SK-N-SH (cell line): Measurements from ENCODE around the gene HOXC11. TPM values are rescaled to one million over a fixed set of nuclear protein-coding genes. Genes with fewer than 3 reads are reported as not detected.

Experiments used
- CTCF ChIA-PET: fragments of 300-600, 350-600 bp; formaldehyde crosslinking; extraction: SDS; loops from one replicate; lab custom pipeline; 2021; lab: Yijun Ruan, JAX
- POLR2A ChIA-PET: fragments of 350-600 bp; sonication (Branson Sonifier 250); formaldehyde crosslinking; extraction: SDS; loops from one replicate; lab custom pipeline; 2020; ENCODE audit warnings: antibody characterized with exemption, inconsistent platforms; lab: Yijun Ruan, JAX
- DNase-seq: peaks from one replicate; pipeline ENCODE4 v3.0.0; 2012
- H2AFZ ChIP-seq: fragments of 200-600 bp; sonication (generic); 2 replicates; pipeline ENCODE4 v1.8.1; 2016; ENCODE audit warnings: antibody characterized with exemption, mild to moderate bottlenecking, low read depth
- H3F3A ChIP-seq: fragments of 200-600 bp; sonication (generic); replicated peaks from 2 replicates; pipeline ENCODE3; 2016; ENCODE audit warnings: antibody characterized with exemption, mild to moderate bottlenecking; ENCODE audit not compliant: insufficient read depth
- H3K27ac ChIP-seq, 2 experiments: fragments of 200-500 bp in 1 of 2; fragments of 200-600 bp in 1 of 2; sonication (Bioruptor generic) in 1 of 2; sonication (generic), shearing (Covaris generic) in 1 of 2; 2 replicates each; pipeline versions ENCODE4 v1.5.1 to v1.6.1; 2014 to 2016; ENCODE audit warnings: low read depth in 2 of 2, inconsistent platforms in 1 of 2, low read length in 1 of 2, mild to moderate bottlenecking in 1 of 2, mixed read lengths in 1 of 2
- H3K27me3 ChIP-seq: fragments of 200-600 bp; sonication (generic), shearing (Covaris generic); 2 replicates; pipeline ENCODE4 v1.6.1; 2016; ENCODE audit warnings: mixed run types; ENCODE audit not compliant: insufficient read depth
- H3K36me3 ChIP-seq, 2 experiments: fragments of 200-500 bp in 1 of 2; fragments of 200-600 bp in 1 of 2; sonication (Bioruptor generic) in 1 of 2; sonication (generic) in 1 of 2; replicated peaks in 1 of 2; 2 replicates each; pipeline versions ENCODE3 to v1.5.1; 2014 to 2016; ENCODE audit warnings: low read length in 1 of 2, mild to moderate bottlenecking in 1 of 2; ENCODE audit not compliant: insufficient read depth in 2 of 2, control insufficient read depth in 1 of 2
- H3K4me1 ChIP-seq, 2 experiments: fragments of 200-500 bp in 1 of 2; fragments of 200-600 bp in 1 of 2; sonication (Bioruptor generic) in 1 of 2; sonication (generic), shearing (Covaris generic) in 1 of 2; 2 replicates each; pipeline versions ENCODE4 v1.5.1 to v1.6.1; 2014 to 2016; ENCODE audit warnings: low read depth in 1 of 2, low read length in 1 of 2, mixed run types in 1 of 2; ENCODE audit not compliant: insufficient read depth in 2 of 2, control insufficient read depth in 1 of 2
- H3K4me2 ChIP-seq: fragments of 200-600 bp; sonication (generic), shearing (Covaris generic); 2 replicates; pipeline ENCODE4 v1.6.1; 2017; ENCODE audit warnings: mixed run types
- H3K4me3 ChIP-seq, 2 experiments: fragments of 200-500 bp in 1 of 2; fragments of 200-600 bp in 1 of 2; sonication (Bioruptor generic) in 1 of 2; sonication (generic), shearing (Covaris generic) in 1 of 2; 2 replicates each; pipeline versions ENCODE4 v1.5.1 to v1.8.1; 2014 to 2016; ENCODE audit warnings: low read depth in 2 of 2, inconsistent platforms in 1 of 2, low read length in 1 of 2, mild to moderate bottlenecking in 1 of 2, mixed read lengths in 1 of 2, moderate library complexity in 1 of 2
- H3K79me2 ChIP-seq: fragments of 200-600 bp; sonication (generic); 2 replicates; pipeline ENCODE4 v1.8.1; 2017; ENCODE audit warnings: mild to moderate bottlenecking; ENCODE audit not compliant: insufficient read depth
- H3K9ac ChIP-seq: fragments of 200-600 bp; sonication (generic); 2 replicates; pipeline ENCODE4 v1.6.1; 2017; ENCODE audit warnings: mixed run types
- H3K9me2 ChIP-seq: fragments of 200-600 bp; sonication (generic); 2 replicates; pipeline ENCODE4 v1.6.1; 2017; ENCODE audit warnings: mixed run types
- H3K9me3 ChIP-seq: fragments of 200-600 bp; sonication (generic); 2 replicates; pipeline ENCODE4 v1.6.1; 2017; ENCODE audit warnings: mixed run types, mild to moderate bottlenecking, moderate library complexity
- H4K20me1 ChIP-seq: fragments of 200-600 bp; sonication (generic); 2 replicates; pipeline ENCODE4 v1.6.1; 2017; ENCODE audit warnings: mild to moderate bottlenecking, mixed run types; ENCODE audit not compliant: insufficient read depth
- ELF1 ChIP-seq: IDR thresholded peaks from 2 replicates; pipeline ENCODE4 v1.4.0; 2012
- FOXM1 ChIP-seq: IDR thresholded peaks from 2 replicates; pipeline ENCODE4 v1.4.0; 2012; ENCODE audit warnings: low read depth, mild to moderate bottlenecking
- GABPA ChIP-seq: IDR thresholded peaks from 2 replicates; pipeline ENCODE4 v1.4.0; 2012; ENCODE audit warnings: low read depth, mild to moderate bottlenecking
- GATA2 ChIP-seq: sonication (generic); formaldehyde crosslinking; IDR thresholded peaks from 2 replicates; pipeline ENCODE4 v1.5.0; 2020; ENCODE audit warnings: mild to moderate bottlenecking, missing genetic modification reagents
- IRF3 ChIP-seq: fragments of 150-350 bp; IDR thresholded peaks from 2 replicates; pipeline ENCODE4 v1.6.1; 2016; ENCODE audit warnings: mild to moderate bottlenecking, low read depth, low read length
- JUND ChIP-seq: IDR thresholded peaks from 2 replicates; pipeline ENCODE4 v1.4.0; 2012
- MAX ChIP-seq: IDR thresholded peaks from 2 replicates; pipeline ENCODE4 v1.4.0; 2012; ENCODE audit warnings: low read depth
- MXI1 ChIP-seq: IDR thresholded peaks from 2 replicates; pipeline ENCODE4 v1.6.1; 2012; ENCODE audit warnings: mild to moderate bottlenecking, low read depth, low read length, improper control_type of control experiment
- NFIC ChIP-seq: IDR thresholded peaks from 2 replicates; pipeline ENCODE4 v1.4.0; 2012; ENCODE audit warnings: borderline replicate concordance
- PBX3 ChIP-seq: IDR thresholded peaks from 2 replicates; pipeline ENCODE4; 2012
- POLR2AphosphoS5 ChIP-seq: IDR thresholded peaks from 2 replicates; pipeline ENCODE4 v1.6.1; 2012; ENCODE audit warnings: low read depth, low read length
- RAD21 ChIP-seq: IDR thresholded peaks from 2 replicates; pipeline ENCODE4 v1.6.1; 2012; ENCODE audit warnings: mild to moderate bottlenecking, low read length
- RCOR1 ChIP-seq: fragments of 150-350 bp; IDR thresholded peaks from 2 replicates; pipeline ENCODE4 v1.6.1; 2017; ENCODE audit warnings: antibody characterized with exemption, low read length
- RXRA ChIP-seq: IDR thresholded peaks from 2 replicates; pipeline ENCODE4 v1.4.0; 2012; ENCODE audit warnings: low read depth, mild to moderate bottlenecking, borderline replicate concordance
- TAF1 ChIP-seq: IDR thresholded peaks from 2 replicates; pipeline ENCODE4 v1.6.1; 2012; ENCODE audit warnings: low read depth, mild to moderate bottlenecking, low read length, moderate library complexity, borderline replicate concordance
- TCF12 ChIP-seq: IDR thresholded peaks from 2 replicates; pipeline ENCODE4 v1.4.0; 2012
- ZBTB33 ChIP-seq: IDR thresholded peaks from 2 replicates; pipeline ENCODE4 v1.4.0; 2012; ENCODE audit warnings: low read depth, borderline replicate concordance
- WGBS: methylation state at CpG from one replicate; pipeline ENCODE4 v1.1.6; 2017; ENCODE audit warnings: low lambda C conversion rate; 5-methylcytosine and 5-hydroxymethylcytosine counted together
- polyA plus RNA-seq, 3 experiments: library from polyadenylated mRNA; depleted of rRNA; stranded (reverse); fragments of >200 nt; gene quantifications; 2 replicates each; pipeline ENCODE4 v1.2.3, GENCODE V29; 2012

The HOXC11 gene
- polyA plus RNA-seq, 1 of the 3 experiments (the other 2 are of a cell fraction), result not detected

GRCh38 chr12:53956914-53957536 lies 15.9 kb upstream of the HOXC11 start:
- H3K79me2 ChIP-seq, result no peaks in the 10 kb centered on the region
- CTCF ChIA-PET, result interaction anchor here (1.0 to 1.3 kb wide), 2 partner anchors 28 to 211 kb away, joined by 3 read pairs; partner anchors contain the start of gene HOXC10

GRCh38 chr12:53958128-53958527 lies 14.8 kb upstream of the HOXC11 start:
- Histone ChIP-seq H3K4me1 (no peaks in the 10 kb centered on the region), H2AFZ (no peak overlapping the region), H3K27me3 (peaks cover 98% of the 10 kb centered on the region), H3K9me2 (no peaks in the 10 kb centered on the region), H3K4me2 (no peak overlapping the region), H4K20me1 (peaks cover 6% of the 10 kb centered on the region; the same call in 1 of the 2 replicates), H3K79me2 (no peaks in the 10 kb centered on the region), H3K9me3 (no peaks in the 10 kb centered on the region), H3F3A (no peaks in the 10 kb centered on the region), H3K27ac (no peak overlapping the region), H3K4me3 (no peak overlapping the region), H3K9ac (no peak overlapping the region), H3K36me3 (no peaks in the 10 kb centered on the region)
- CTCF ChIA-PET, result interaction anchor here (0.8 to 1.1 kb wide), 4 partner anchors 27 to 395 kb away, joined by 3 to 4 read pairs (median 3); partner anchors contain the start of gene HOXC10
- DNase-seq, result no peak
- WGBS, result 32% methylated on average over 3 of the region's 3 CpGs
- no peak for TF ChIP-seq POLR2AphosphoS5
- TF ChIP-seq IRF3, result no peak
- no peak for TF ChIP-seq RXRA
- TF ChIP-seq TAF1, result no peak
- no peak for TF ChIP-seq MAX
- no peak for TF ChIP-seq RAD21
- no peak for TF ChIP-seq JUND
- POLR2A ChIA-PET, result no interaction called here

More at GRCh38 chr12:53956914-53957536, 15.9 kb upstream of the HOXC11 start:
- DNase-seq, result no peak
- Histone ChIP-seq H3K4me1 (no peaks in the 10 kb centered on the region), H3F3A (no peaks in the 10 kb centered on the region), H3K4me2 (no peak overlapping the region), H3K9ac (no peak overlapping the region), H3K27me3 (peaks cover 98% of the 10 kb centered on the region), H3K9me2 (no peaks in the 10 kb centered on the region), H4K20me1 (peaks cover 13% of the 10 kb centered on the region; the same call in 1 of the 2 replicates), H3K36me3 (no peaks in the 10 kb centered on the region), H3K4me3 (no peak overlapping the region), H2AFZ (no peak overlapping the region), H3K27ac (no peak overlapping the region), H3K9me3 (no peaks in the 10 kb centered on the region)
- WGBS, result 25% methylated on average over 4 of the region's 11 CpGs
- TF ChIP-seq GATA2 (CRISPR knock-in tag) (no peak), RCOR1 (no peak), RXRA (no peak), FOXM1 (no peak), TCF12 (no peak), ZBTB33 (no peak), ELF1 (no peak), POLR2AphosphoS5 (no peak), GABPA (no peak), MXI1 (no peak), RAD21 (no peak), JUND (no peak), PBX3 (no peak), NFIC (no peak), MAX (no peak)
- POLR2A ChIA-PET, result no interaction called here
